ENCODE measurements around the gene CLEC2L.

The CLEC2L gene

DNA sequence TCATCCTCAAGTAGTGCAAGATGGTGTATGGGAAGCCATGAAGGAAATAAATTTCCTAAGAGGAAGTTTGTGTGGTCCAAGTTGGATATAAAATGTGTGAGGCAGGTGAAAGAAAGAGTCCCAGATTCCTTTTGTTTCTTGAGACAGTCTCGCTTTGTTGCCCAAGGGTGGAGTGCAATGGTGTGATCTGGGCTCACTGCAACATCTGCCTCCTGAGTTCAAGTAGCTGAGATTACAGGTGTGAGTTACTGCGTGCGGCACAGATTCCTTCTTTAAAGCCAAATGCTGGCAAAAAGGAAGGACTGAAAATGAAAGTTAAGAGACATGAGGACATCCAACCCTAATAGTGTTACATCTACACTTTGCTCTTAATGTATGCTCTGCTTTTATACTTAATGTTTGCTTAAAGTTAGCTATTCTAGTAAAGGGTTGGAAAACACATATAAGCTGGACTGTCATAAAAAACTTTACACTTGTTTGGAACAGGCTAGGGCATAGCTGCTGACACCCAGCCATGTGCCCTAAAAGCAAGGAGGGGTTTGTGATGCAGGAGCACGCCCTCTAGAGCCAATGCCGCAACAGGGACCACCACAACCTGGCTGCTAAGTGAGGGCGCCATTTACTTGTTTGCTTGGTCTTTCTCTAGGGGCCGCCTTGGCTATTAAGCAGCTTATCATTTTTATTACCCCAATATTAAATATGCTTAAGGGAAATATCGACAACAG is 34.5 kb downstream of the CLEC2L start:
- DNase-seq, result no peak

DNA sequence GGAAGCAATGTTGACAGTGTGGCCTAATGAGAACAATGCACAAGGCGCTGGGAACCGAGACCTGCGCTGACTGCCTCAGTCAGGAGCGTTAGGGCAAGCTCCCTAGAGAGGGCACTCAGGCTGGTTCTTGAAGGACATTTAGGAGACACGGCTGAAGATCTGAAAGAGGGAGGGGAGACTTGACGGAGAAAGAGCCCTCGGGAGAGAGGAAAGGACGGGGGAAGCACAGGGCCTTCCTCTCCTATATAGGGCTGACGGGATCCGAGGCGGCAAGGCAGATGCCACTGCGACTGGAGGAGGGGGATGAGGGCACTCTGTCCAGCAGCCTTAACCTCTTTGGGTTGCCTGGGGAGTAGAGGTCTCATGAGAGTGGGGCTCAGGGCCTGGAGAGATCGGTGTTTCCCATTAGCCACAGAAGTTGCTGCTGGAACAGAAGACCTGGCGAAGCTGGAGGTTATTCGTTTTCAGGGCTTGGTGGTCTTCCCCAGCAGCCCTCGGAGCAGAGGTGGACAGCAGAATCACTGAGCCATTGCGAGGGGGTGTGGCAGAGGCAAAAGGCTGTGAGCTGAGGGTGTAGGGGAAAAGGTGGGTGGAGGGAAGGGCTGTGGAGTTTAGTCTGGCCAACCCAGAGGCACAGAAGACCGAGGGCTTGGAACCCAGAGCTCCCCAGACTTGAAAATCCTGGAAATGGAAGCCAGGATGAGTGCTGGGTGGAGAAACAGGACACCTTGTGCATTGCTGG is 36.0 kb downstream of the CLEC2L start:
- no peak for DNase-seq

DNA sequence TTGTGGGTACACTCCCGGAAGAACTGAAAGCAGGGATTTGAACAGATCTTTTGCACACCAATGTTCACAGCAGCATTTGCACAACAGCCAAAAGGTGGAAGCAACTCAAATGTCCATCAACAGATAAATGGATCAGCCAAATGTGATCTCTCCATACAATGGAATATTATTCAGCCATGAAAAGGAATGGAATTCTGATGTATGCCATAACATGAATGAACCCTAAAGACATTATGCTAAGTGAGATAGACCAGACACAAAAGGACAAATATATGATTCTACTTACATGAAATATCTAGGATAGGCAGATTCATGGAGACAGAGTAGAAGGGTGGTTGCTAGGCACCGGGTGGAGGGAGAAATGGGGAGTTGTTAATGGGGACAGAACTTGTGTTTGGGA is 36.7 kb downstream of the CLEC2L start:
- DNase-seq, result no peak

DNA sequence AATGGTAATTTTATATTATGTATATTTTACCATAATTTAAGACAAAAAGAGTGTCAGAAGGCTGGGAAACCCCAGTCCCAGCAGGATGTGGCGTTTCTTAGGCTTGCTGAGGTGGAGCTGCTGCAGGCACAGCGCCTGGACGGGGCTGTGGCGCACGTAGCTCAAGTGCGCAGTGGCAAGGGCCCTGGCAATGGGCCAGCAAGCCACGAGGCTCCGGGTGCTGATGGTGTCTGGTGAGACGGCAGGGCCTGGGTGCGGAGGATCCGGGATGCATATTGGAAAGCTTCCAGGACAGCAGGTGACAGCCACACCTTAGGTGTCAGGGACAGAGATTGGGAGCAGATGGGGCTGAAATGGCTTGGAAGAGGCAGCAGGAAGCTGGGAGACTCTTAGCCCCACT is 37.2 kb downstream of the CLEC2L start:
- no peak for DNase-seq

DNA sequence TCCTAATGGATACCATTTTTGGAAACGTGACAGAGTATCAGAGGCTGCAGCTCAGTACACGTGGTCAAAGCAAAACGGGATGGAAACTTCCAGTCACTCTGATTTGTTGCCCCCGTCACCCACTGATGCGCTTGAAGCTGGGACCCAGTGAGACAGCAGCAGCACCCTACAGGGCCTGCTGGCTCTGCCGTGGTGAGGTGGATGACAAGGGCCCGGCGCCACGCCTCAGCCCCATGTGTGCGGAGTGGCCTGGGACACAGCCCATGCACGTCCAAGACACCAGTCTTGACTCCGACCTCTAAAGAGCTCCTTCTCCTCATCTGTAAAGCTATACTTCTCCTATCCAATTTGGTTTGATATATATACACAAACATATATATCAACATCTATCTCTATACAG is 39.0 kb downstream of the CLEC2L start:
- DNase-seq, result no peak

DNA sequence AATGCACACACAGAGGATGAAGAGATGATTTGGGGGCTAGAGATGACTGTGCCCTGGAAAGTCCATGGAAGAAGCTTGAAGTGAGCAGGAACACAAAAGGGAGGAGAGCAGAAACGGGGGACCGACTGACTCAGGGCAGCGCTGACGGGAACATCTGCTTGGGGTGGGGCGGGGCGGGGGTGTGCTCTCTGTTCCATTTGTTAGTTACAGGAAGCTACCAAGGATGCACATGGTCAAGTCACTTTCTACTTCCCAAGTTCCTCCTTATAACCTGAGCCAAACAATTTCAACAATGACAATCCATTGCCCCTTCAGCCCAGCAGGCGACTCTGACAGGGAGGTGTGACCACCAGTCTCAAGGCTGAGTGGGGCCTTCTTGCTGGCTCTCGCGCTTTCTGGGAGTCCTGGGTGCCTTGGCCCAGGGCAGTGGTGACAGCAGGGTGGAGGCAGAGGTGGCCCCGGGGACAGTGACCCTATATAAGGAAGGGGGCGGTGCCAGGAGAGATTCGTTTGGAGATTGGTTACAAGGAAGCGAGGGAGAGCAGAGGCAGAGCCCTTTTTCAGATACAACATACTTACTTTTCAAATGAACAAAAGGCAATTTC is 39.6 kb downstream of the CLEC2L start:
- DNase-seq, result no peak

DNA sequence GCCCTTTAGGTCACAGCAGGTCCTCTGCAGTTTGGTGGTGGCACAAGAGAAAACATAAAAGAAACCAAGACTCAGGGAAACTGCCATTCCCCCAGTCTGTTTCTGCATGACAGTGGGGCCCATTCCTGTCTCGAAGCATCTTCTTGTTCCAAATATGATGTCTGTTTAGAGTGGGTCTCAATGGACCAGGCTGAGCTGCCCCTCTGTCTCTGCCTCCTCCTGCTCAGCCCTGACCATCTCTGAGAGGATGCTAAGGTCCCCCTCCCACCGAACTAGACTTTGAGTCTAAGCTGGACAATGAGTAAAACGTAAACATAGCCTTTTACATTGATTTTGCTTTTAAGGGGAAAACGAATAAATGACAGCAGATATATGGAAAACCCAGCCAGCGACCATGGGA is 40.4 kb downstream of the CLEC2L start:
- DNase-seq, result no peak

DNA sequence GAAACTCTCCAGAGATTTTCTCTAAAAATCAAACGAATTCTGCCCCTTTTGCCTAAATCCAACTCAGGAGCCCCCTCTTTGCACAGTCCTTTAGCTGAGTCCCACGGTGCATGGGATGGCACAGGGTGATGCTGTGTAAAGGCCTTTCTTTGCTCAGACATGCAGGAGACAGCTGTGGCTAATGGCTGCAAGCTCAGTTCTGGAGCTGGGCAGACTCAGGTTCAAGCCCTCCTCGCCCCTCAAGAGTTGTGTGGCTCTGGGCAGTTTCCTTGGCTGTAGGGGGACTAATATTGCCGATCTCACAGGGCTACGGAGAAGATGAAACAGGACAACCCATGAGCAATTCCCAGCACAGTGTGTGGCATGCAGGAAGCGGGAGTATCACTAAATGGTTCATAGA is 42.6 kb downstream of the CLEC2L start:
- DNase-seq, result no peak

DNA sequence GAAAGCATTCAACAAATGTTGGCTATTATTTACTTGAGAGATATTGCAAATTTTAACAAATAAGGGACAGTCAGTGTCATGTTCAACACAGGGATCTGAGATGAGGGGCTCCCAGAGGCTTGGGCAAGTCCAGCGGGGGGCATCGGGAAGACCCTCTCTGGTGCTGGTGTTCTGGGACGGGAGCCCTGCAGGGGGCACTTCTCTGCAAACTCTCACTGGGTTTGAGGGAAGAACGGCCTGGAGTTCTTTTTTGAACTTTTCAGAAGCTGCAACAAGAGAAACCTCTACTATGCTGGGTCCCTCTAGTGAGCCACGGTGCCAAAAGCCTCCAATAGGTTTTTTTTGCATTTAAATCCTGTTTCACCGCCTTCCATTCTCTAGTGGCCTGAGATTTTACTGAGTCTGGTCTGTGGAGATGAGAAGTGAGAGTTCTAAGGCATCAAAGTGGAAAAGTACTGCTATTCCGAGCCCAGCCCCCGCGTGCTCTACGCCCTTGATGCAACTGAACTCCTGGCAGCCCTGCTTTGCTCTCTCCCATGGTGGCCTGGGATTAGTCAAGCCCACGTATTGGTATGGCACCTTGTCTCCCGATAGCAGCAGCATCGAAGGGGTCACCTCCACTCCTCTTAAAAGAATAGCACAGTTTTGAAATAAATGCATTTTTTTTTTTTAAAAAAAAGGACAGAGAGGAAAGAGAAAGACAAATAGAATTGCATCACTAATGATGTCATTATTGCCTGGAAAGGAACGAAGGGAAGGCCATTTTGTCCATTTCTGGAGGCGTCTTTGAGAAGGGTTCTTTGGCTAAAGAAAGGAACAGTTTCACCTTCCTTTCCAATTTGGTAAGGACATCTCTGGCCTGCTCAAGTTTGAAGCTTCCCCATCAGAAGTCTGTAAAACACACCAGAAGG is 43.5 kb downstream of the CLEC2L start:
- DNase-seq, result no peak

DNA sequence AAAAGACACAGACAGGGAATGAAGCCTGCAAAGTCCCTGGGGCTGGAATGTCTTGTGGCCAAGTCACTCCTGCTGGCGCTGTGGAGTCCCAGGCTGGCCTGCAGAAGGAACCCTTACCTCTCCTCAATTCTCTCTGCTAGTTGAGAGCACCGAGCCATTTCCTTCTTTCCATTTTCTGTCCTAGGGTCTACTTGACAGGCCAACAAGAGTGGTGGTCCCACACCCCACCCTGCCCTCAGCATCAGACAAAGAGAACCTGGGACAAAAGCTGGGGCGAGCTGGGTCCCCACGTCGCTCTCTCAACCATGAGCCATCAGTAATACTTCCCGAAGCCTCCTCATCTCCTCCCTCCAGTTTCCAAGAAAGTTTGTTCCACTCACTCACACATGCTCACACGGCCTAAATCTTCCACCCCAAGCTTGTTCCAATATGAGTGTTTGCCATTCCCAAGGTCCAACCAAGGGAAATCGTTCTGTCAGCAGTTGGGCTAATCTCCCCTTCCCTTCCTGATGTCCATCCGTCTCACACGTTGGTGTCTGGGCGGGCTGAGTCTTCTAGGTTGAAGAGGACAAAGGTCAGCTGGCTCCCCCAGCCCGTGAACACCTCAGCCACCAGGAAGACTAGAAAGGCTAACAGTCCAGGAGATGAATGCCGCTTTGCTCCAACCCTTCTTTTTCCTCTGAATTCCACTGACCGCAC is 44.3 kb downstream of the CLEC2L start:
- no peak for DNase-seq

DNA sequence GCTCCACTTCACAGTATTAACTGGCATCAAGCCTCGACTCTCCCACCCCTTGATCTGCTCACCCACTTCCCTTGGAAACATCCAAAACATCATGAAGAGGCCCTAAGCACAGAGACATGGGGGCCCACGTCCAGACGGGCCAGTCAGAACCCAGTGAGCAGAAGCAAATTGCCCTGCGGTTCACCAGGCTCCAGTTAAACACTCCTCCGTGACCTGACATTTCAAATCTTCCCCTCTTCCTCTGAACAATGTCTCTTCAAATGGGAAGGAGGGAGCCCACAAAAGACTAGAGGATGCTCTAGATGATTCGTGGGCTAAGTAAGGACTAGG is 44.8 kb downstream of the CLEC2L start:
- no peak for DNase-seq

DNA sequence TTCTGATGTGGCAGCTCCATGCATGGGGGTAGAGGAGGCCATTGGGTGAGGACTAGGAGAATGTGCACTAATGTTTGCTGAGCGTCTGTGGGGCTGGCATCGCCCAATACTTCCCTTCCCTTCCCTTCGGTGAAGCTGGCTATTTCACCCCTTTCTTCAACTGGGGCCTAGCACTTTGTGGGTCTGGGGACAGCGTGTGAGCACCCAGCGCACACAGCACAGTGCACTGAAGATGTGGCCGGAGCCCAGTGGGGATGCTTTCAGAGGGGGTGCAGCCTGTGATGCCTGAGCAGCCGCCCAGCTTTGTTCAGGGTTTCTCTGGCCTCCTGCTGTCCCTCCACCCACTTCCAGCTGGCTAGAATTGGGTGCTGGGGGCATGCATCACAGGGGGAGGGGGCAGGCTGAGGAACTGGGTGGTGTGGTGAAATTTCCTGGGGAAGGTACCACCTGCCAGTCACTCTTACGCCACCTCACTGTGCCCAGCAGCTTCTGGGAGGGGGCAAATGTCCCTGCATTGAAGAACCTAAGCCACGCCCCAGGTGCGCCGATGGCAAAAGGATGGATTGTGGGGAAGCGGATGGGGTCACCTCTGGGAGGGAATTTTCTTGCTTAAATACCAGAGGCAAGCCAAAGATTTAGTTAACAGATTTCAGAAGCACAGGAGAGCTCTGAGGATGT is 45.5 kb downstream of the CLEC2L start:
- DNase-seq, result no peak

DNA sequence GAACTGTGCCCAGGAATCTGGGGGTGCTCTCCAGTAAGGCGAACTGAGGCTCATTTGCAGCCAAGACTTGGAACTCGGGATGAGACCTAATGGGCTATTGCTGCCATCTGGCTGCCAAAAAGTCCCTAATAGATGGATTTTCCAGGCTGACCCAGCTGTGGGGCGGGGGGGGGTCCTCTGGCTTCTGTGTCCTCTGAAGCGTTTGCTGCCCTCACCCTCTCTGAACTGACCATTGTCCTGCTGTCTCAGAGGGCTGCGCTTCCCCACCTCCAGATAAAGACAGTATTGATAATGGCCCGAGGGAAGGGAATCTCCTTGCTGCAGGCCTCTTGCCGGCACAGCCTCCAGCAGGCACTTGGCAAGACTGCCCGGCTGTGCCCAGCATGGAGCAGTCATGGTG is 46.6 kb downstream of the CLEC2L start:
- no peak for DNase-seq

DNA sequence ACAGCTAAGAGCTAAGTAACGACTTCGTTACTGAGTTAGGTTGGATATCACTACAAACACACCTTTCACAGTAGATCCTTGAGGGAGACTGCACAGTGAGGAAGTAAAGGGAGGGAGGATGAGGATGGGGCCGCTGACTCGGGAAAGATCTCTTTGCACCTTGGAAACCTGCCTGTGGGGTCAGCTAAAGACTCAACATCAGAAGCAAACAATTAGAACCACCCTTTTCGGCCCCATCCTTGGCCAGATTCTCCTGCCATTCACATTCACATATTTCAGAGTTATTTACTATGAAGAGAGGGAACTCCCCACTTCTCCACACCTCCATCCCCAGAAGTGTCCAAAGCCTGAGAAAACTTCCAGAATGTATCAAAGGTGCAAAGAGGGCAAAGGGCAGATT is 47.1 kb downstream of the CLEC2L start:
- DNase-seq, result no peak

DNA sequence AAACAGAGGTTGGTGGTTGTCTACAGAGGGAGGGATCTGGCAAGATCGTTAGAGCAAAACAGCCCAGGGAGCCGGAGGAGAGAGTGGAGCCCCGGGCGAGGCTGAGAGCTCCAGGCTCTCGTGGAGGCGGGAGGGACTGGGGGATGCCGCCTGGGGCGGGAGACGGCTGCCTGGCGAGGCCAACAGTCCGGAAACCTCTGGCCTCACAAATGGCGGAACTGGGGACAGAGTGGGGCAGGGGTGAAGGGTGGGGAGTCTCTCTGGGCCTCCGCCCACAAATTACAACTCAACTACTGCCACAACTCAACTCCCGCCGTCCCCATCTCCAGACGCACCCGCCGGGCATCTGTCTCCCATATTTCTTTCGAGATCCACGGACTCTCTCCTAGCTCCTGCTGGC is 47.7 kb downstream of the CLEC2L start:
- no peak for DNase-seq

DNA sequence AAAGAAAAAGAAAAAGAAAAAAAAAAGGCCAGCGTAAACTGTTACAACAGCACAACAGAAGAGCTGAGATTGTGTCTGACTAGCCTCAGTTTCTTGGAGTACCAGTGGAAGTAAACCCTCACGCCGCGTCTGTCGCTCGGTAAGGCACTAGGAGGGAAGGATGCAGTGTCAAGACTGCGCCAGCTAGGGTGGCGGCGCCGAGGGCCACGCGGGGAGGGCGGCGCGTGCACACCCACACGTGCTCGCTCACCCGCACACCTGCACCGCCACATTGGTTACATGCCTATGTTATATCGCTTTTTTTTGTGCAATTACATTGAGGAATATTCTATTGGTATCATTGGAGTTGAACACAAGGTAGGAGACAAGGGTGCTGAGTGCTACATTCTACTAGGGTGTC is 48.2 kb downstream of the CLEC2L start:
- no peak for DNase-seq

DNA sequence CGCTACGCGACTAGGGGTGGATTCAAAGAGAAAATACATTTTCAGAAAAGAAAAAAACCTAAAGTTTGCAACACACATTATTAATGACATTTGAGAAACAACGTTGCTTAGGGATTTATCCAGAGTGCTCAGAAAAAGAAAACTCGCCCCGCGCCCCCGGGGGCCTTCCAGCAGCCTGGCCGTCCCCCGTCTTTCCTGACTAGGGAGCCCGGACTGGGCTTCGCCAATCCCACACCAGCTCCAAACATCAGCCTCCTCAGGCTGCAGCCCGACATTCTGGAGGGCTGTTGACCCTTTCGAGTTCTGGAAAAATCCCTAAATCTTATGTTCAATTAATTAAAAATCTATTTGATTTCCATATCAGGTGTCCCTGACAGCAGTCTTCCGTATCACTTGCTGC is 48.6 kb downstream of the CLEC2L start:
- no peak for DNase-seq

DNA sequence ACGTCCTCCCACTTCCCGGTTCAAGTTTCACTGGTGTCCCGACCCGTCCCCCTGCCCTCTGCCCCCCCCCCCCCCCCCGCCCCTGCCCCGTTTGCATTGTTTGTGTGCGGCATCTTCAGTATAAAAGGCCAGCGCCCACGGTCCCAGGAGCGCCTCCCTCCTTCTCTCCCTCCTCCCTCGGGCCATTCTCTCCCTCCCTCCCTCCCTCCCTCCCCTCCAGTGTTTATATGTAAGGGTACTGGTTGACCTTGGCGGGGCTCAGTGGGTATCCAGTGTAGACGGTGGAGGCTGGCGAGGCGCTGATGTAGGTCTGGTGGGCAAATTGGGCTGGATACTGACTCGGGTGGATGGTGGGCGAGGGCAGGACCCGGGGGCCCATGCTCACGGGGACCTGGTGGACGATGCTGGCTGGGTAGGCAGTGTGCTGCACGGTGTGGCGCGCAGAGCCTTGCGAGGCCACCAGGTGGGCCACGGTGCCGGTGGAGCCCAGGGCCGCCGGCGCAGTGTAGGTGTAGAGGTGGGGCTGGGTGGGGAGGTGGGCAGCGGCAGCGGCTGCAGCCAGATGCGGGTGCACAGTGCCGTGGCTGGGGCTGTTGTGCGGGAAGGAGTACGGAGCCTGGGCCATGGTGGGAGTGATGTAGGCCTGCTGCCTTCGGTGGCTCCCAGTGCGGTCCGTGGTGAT is 49.4 kb downstream of the CLEC2L start:
- DNase-seq, result no peak

DNA sequence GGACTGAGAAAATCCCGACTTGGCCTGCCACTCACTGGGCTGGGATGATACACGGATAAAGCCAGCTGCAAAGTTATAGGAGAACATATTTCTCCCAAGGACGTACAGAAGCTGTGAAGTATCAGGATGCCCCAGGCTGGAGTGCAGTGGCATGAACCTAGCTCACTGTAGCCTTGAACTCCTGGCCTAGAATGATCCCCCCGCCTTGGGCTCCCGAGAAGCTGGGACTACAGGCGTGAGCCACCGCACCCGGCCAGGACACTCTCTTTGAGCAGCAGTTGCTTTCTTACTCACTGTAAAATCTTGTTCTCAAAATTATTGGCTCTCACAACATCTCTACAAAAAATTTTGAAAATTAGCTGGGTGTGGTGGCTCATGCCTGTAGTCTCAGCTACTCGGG is 50.4 kb downstream of the CLEC2L start:
- no peak for DNase-seq

DNA sequence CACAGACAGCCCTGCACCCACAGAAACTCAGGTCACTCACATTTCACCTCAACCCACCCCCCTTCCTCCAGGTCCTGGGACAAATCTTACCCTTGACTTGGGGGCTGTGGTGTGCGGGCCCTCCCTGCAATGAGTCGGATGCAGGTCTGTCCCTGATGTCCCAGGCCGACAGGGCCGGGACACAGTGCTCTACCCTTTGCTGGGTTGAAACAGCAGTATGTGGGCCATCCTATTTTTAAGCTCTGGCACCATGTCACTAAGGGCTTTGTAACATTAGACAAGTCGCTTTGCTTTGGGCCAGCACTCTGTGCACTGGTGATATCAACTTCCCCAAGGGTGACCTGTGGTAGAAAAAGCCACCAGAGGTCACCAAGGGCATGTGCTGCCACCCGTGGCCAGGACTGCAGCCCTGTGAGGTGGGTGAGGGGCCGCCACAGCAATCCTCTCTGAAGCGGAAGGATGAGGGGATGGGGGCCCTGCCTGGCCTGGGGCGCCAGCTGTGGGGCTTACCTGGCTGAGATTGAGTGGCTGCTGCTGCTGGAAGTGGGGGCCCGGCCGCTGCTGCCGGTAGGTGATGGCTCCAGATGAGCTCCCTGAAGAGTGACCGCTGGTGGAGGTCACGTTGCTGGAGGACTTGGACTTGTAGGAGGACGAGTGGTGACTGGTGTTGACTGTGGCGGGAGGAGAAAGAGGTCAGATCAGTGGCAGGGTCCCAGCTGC is 51.3 kb downstream of the CLEC2L start:
- no peak for DNase-seq

DNA sequence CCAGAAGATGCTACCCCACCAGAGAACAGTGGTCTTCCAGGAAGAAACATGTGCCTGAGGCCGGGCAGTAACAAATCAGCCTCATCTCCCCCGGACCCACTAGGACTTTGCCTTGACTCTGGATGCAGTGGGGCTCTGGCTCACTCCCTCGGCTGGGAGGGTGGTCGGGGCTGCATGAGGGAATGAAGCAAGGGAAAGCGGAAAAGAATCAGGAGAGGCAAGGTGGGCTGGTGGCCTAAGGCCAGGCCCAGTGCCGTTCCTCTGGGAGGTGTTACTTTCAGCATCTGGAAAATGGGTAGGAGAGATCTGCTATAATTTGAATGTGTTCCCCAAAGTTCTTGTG is 51.8 kb downstream of the CLEC2L start:
- no peak for DNase-seq

Data from right hindlimb (tissue), 1 donor.